RWPE2 (cell line): ENCODE results near the gene KIAA0930.

Experiments
- ATAC-seq: fragments of 200-7000 bp; cut with Tn5 transposase; 3 replicates; pipeline ENCODE4 v1.9.1; 2021; ENCODE audit warnings: low read depth
- DNase-seq: peaks from one replicate; pipeline ENCODE4 v3.0.0-alpha.2; 2020; ENCODE audit warnings: low spot score
- H3K27ac ChIP-seq: fragments of 450-650 bp; 2 replicates; pipeline ENCODE4 v1.5.1; 2017; ENCODE audit warnings: mild to moderate bottlenecking; ENCODE audit not compliant: poor library complexity, severe bottlenecking
- H3K27me3 ChIP-seq: fragments of 250-450 bp; sonication (Bioruptor Pico); 2 replicates; pipeline ENCODE4 v1.5.1; 2021; ENCODE audit warnings: mild to moderate bottlenecking, moderate library complexity; ENCODE audit not compliant: insufficient read depth, poor library complexity, severe bottlenecking
- H3K36me3 ChIP-seq: fragments of 250-450 bp; sonication (Bioruptor Pico); 2 replicates; pipeline ENCODE4 v1.5.1; 2020; ENCODE audit warnings: low read depth, mild to moderate bottlenecking, moderate library complexity
- H3K4me1 ChIP-seq: fragments of 250-450 bp; sonication (Bioruptor Pico); 2 replicates; pipeline ENCODE4 v1.5.1; 2021; ENCODE audit warnings: mild to moderate bottlenecking, moderate library complexity; ENCODE audit not compliant: insufficient read depth, poor library complexity, severe bottlenecking
- H3K4me3 ChIP-seq: fragments of 250-450 bp; sonication (Bioruptor Pico); 2 replicates; pipeline ENCODE4 v1.5.1; 2021; ENCODE audit warnings: mild to moderate bottlenecking, moderate library complexity; ENCODE audit not compliant: severe bottlenecking
- H3K9me3 ChIP-seq: fragments of 250-450 bp; sonication (Bioruptor Pico); 2 replicates; pipeline ENCODE4 v1.5.1; 2021; ENCODE audit warnings: mild to moderate bottlenecking, moderate library complexity; ENCODE audit not compliant: severe bottlenecking
- CTCF ChIP-seq: fragments of 450-650 bp; IDR thresholded peaks from one replicate; pipeline ENCODE4 v1.5.1; 2017; ENCODE audit warnings: mild to moderate bottlenecking, moderate library complexity; ENCODE audit not compliant: poor library complexity, severe bottlenecking

KIAA0930 gene

GRCh38 chr22:45211435-45211834 is 29.3 kb downstream of the KIAA0930 start:
- peak overlapping the region; percentile 47 for H3K27ac ChIP-seq
- H3K27me3 ChIP-seq = no peaks in the 10 kb centered on the region
- H3K36me3 ChIP-seq = peaks cover 25% of the 10 kb centered on the region
- no peak for TF ChIP-seq CTCF
- no peak overlapping the region for H3K4me3 ChIP-seq
- no peaks in the 10 kb centered on the region for H3K9me3 ChIP-seq
- H3K4me1 ChIP-seq = peaks cover 8% of the 10 kb centered on the region
- DNase-seq (no peak), ATAC-seq (no peak)

GRCh38 chr22:45210991-45211390 is 29.7 kb downstream of the KIAA0930 start:
- peaks cover 25% of the 10 kb centered on the region for H3K36me3 ChIP-seq
- DNase-seq (no peak), ATAC-seq (no peak)
- no peaks in the 10 kb centered on the region for H3K9me3 ChIP-seq
- TF ChIP-seq CTCF = no peak
- no peak overlapping the region for H3K27ac ChIP-seq
- H3K4me3 ChIP-seq = no peak overlapping the region
- H3K4me1 ChIP-seq = peaks cover 8% of the 10 kb centered on the region
- no peaks in the 10 kb centered on the region for H3K27me3 ChIP-seq

GRCh38 chr22:45210577-45210976 is 30.1 kb downstream of the KIAA0930 start:
- Histone ChIP-seq H3K27me3 (no peaks in the 10 kb centered on the region), H3K27ac (no peak overlapping the region), H3K9me3 (no peaks in the 10 kb centered on the region), H3K4me3 (no peak overlapping the region), H3K36me3 (peaks cover 25% of the 10 kb centered on the region), H3K4me1 (peaks cover 8% of the 10 kb centered on the region)
- TF ChIP-seq CTCF = no peak
- DNase-seq (peak; percentile 57), ATAC-seq (no peak)

GRCh38 chr22:45210174-45210573 is 30.5 kb downstream of the KIAA0930 start:
- Histone ChIP-seq H3K27ac (no peak overlapping the region), H3K4me1 (peaks cover 8% of the 10 kb centered on the region)
- ATAC-seq = no peak

More at GRCh38 chr22:45210174-45210573, 30.5 kb downstream of the KIAA0930 start:
- H3K27me3 ChIP-seq = no peaks in the 10 kb centered on the region
- H3K9me3 ChIP-seq = no peaks in the 10 kb centered on the region
- TF ChIP-seq CTCF = no peak
- peak; percentile 30 for DNase-seq
- H3K36me3 ChIP-seq = peaks cover 25% of the 10 kb centered on the region
- no peak overlapping the region for H3K4me3 ChIP-seq
